MCF 10A (cell line): ENCODE measurements around the gene TNIK. TPM values are rescaled to one million over a fixed set of nuclear protein-coding genes. Genes with fewer than 3 reads are reported as not detected.

ENCODE experiments used
- BruUV-seq: library from RNA; stranded (reverse); fragments of 400-500 nt; replicated peaks from 2 replicates; lab custom pipeline; 2021; lab: Mats Ljungman, UMichigan
- CTCF ChIA-PET: fragments of 300-600 bp; sonication (Branson Sonifier 250); formaldehyde crosslinking; extraction: SDS; loops from one replicate; lab custom pipeline; 2021; ENCODE audit warnings: antibody characterized with exemption, inconsistent platforms; lab: Yijun Ruan, JAX
- POLR2A ChIA-PET: fragments of 300-600, 350-650 bp; sonication (Branson Sonifier 250); formaldehyde crosslinking; extraction: SDS; loops from one replicate; lab custom pipeline; 2020; ENCODE audit warnings: antibody characterized with exemption, inconsistent platforms; lab: Yijun Ruan, JAX
- DNase-seq: peaks from one replicate; pipeline ENCODE4 v3.0.0-alpha.2; 2018; ENCODE audit not compliant: unreplicated experiment
- H3K27ac Mint-ChIP-seq: one replicate; pipeline ENCODE4 v1.8.0; 2022; ENCODE audit warnings: mild to moderate bottlenecking, low read depth, mixed read lengths; ENCODE audit not compliant: unreplicated experiment
- H3K27me3 Mint-ChIP-seq: one replicate; pipeline ENCODE4 v1.8.0; 2022; ENCODE audit warnings: mixed read lengths; ENCODE audit not compliant: insufficient read depth, unreplicated experiment
- H3K36me3 Mint-ChIP-seq: one replicate; pipeline ENCODE4 v1.8.0; 2022; ENCODE audit warnings: mild to moderate bottlenecking, moderate library complexity, mixed read lengths; ENCODE audit not compliant: insufficient read depth, unreplicated experiment
- H3K4me1 Mint-ChIP-seq: one replicate; pipeline ENCODE4 v1.8.0; 2022; ENCODE audit warnings: mixed read lengths; ENCODE audit not compliant: insufficient read depth, unreplicated experiment
- H3K4me3 Mint-ChIP-seq: one replicate; pipeline ENCODE4 v1.8.0; 2022; ENCODE audit warnings: mild to moderate bottlenecking, moderate library complexity, mixed read lengths; ENCODE audit not compliant: unreplicated experiment
- H3K9me3 Mint-ChIP-seq: one replicate; pipeline ENCODE4 v1.8.0; 2022; ENCODE audit warnings: mixed read lengths; ENCODE audit not compliant: unreplicated experiment
- CTCF ChIP-seq: fragments of 200-600 bp; IDR thresholded peaks from one replicate; pipeline ENCODE4 v1.8.0; 2022; ENCODE audit warnings: antibody characterized with exemption, mild to moderate bottlenecking; ENCODE audit not compliant: unreplicated experiment
- intact Hi-C: fragments of 100-400 bp; cut with micrococcal nuclease; formaldehyde crosslinking; loops from 2 replicates; pipeline ENCODE4 v1.14.1; 2022
- total RNA-seq: library from RNA; stranded (reverse); gene quantifications from 2 replicates; pipeline ENCODE4 v1.2.3, GENCODE V29; 2022

TNIK gene
- total RNA-seq, 1 experiment from 2014 or later = 3.4 TPM

DNA sequence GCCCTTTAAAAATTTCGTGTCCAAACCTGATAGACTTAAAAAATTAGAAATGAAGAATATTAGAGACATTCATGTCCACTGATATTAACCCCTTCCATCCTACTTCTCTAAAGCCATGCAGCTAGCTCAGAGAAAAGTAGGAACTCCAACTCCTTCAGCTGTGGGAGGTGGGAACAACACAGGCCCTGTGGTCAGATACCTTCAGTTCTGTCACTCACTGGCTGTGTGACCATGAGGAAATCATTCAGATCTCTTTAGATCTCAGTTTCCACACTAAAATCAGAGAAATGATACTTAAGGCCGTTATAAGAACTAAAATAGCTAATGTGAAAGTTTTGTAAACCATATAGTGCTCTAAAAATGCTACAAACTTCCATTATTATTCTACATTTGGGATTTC, 209.8 kb downstream of the TNIK start:
- H3K4me1 Mint-ChIP-seq = peaks cover 9% of the 10 kb centered on the region
- no peaks in the 10 kb centered on the region for H3K36me3 Mint-ChIP-seq
- no peak for DNase-seq
- H3K4me3 Mint-ChIP-seq = no peak overlapping the region
- H3K9me3 Mint-ChIP-seq = no peaks in the 10 kb centered on the region
- BruUV-seq = no TSS peak
- ChIA-PET POLR2A (no interaction called here), CTCF (no interaction called here)
- H3K27me3 Mint-ChIP-seq = no peaks in the 10 kb centered on the region
- intact Hi-C loops = no loop called here
- H3K27ac Mint-ChIP-seq = no peak overlapping the region
- no peak for TF ChIP-seq CTCF

DNA sequence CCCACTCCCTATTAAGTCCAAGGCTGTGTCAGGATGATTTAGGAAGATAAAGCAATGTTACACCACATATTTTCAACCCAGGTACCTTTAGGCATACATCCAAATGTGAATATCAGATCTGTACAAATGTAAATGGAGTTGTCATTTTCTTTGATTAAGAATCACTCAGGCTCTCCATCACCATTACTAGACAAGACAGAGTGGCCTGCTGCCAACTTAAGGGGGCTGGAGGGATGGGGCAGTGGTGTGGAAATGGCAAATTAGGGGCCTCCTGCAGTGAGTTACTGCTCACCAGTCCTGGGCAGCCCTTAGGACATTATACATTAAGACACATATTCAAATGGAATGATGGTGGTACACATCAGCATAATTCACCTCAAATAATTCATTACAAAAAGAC, 211.0 kb downstream of the TNIK start:
- no peak for DNase-seq
- Mint-ChIP-seq H3K4me3 (no peak overlapping the region), H3K4me1 (peaks cover 9% of the 10 kb centered on the region), H3K9me3 (no peaks in the 10 kb centered on the region), H3K36me3 (no peaks in the 10 kb centered on the region), H3K27ac (no peak overlapping the region), H3K27me3 (no peaks in the 10 kb centered on the region)
- ChIA-PET POLR2A (no interaction called here), CTCF (interaction anchor here (0.6 to 1.5 kb wide), 2 partner anchors 25 to 27 kb away, joined by 3 to 4 read pairs; no protein-coding TSS in a partner anchor)
- no peak for TF ChIP-seq CTCF
- intact Hi-C loops = no loop called here
- no TSS peak for BruUV-seq

DNA sequence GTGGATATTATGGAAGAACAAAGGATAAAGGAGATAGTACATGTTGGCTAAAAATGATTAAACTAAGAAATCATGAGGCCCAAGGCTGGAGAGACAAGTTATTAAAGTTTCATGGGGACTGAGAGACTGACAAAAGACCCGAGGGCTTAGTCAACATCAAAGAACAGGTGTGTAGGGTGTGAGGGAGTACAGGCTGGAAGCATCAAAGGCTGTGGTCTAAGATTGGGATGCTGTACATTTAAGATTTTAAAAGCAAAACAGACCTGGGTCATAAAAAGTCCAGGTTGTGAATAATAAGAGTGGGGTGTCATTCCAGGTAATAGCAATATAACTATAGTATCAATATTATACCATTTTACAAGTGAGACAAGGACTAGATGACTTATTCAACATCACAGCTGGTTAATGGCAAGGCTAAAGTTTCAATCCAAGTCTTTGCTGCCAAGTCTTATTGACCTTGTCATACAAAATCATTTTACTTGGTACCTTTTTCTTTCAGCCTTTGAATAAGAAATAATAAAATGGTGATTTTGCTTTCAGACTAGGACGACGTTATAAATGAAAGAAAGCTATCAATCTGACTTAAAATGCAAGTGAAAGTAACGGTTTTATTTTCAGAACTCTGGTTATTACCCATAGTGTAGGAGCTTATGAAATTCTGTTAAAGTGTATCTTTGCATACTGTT, 211.6 kb downstream of the TNIK start:
- no peaks in the 10 kb centered on the region for H3K27me3 Mint-ChIP-seq
- H3K27ac Mint-ChIP-seq = no peak overlapping the region
- no TSS peak for BruUV-seq
- H3K9me3 Mint-ChIP-seq = no peaks in the 10 kb centered on the region
- no peaks in the 10 kb centered on the region for H3K36me3 Mint-ChIP-seq
- intact Hi-C loops = no loop called here
- TF ChIP-seq CTCF = no peak
- ChIA-PET CTCF (interaction anchor here (0.6 to 1.5 kb wide), 2 partner anchors 24 to 26 kb away, joined by 3 to 4 read pairs; no protein-coding TSS in a partner anchor), POLR2A (no interaction called here)
- no peak overlapping the region for H3K4me3 Mint-ChIP-seq
- H3K4me1 Mint-ChIP-seq = peaks cover 9% of the 10 kb centered on the region
- no peak for DNase-seq

DNA sequence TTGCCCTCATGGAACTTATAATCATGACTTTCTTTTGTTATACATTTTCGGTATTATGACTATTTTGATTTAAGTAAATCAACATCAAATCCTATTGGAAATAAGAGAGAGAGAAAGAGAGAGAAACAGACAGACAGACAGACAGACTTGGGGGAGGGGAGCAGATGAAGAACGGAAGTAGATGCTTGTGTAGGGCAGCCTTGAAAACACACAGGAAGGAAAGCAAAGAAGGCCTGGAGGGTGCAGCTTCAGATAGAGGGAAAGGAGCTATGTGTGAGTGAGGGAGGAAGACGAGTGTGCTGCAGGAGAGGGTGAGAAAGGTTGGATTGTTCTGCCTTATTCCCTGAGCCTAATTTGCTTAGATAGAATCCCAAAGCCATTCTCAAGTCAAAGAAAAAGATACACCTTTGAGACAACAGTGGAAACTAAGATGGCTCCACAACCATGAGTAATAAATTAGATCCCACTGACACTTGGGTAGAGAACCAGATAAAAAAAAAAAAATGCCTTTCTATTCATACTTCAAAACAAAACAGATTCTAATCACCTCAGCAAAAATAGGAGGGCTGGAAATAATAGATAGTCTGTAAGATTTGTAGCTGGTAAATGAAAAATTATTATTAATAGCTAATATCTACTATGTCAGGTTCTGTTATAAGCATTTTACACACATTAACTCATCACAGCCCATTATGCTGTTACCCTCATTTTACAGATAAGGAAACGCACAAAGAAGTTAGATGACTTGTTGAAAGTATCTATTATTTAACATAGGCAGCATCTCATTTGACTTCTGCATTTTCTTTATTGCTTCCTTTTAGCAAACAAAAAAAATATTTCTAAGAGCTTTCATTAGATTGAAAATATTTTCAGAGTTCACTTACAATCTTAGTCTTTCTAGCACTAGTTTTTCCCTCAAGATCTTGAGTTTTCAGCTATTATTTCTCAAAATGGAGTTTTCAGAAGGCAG, 214.1 kb downstream of the TNIK start:
- CTCF ChIA-PET = interaction anchor here (0.6 to 0.8 kb wide), 2 partner anchors 78 to 176 kb away, joined by 4 to 5 read pairs; no protein-coding TSS in a partner anchor

More for the DNA sequence above, 214.1 kb downstream of the TNIK start:
- Mint-ChIP-seq H3K4me3 (no peak overlapping the region), H3K9me3 (no peaks in the 10 kb centered on the region), H3K27ac (no peak overlapping the region), H3K36me3 (no peaks in the 10 kb centered on the region), H3K4me1 (no peaks in the 10 kb centered on the region), H3K27me3 (no peaks in the 10 kb centered on the region)
- BruUV-seq = no TSS peak
- TF ChIP-seq CTCF = no peak
- intact Hi-C loops = no loop called here
- POLR2A ChIA-PET = no interaction called here
- no peak for DNase-seq
